NCI-H146 (cell line): ENCODE data around the gene ABI3BP.

Source experiments
- DNase-seq: peaks from one replicate; lab custom pipeline; 2025; lab: John Stamatoyannopoulos, UW

Gene ABI3BP

GRCh38 chr3:100891033-100891432 is 102.2 kb downstream of the ABI3BP start:
- no peak for DNase-seq

- DNase-seq: no peak
These were observed 104.3 kb downstream of the ABI3BP start for GRCh38 chr3:100888881-100889280.

GRCh38 chr3:100882571-100882984 is 110.6 kb downstream of the ABI3BP start:
- DNase-seq: no peak

GRCh38 chr3:100880845-100881244 is 112.4 kb downstream of the ABI3BP start:
- no peak for DNase-seq

GRCh38 chr3:100880072-100880471 is 113.1 kb downstream of the ABI3BP start:
- no peak for DNase-seq

GRCh38 chr3:100879195-100879810 is 113.9 kb downstream of the ABI3BP start:
- no peak for DNase-seq

- DNase-seq: no peak
These were observed 115.9 kb downstream of the ABI3BP start for GRCh38 chr3:100877286-100877685.

GRCh38 chr3:100875239-100875638 is 118.0 kb downstream of the ABI3BP start:
- no peak for DNase-seq

GRCh38 chr3:100873611-100874010 is 119.6 kb downstream of the ABI3BP start:
- DNase-seq: no peak

GRCh38 chr3:100871306-100871705 is 121.9 kb downstream of the ABI3BP start:
- DNase-seq: no peak

- DNase-seq: no peak
These were observed 123.4 kb downstream of the ABI3BP start for GRCh38 chr3:100869787-100870186.

- DNase-seq: no peak
These were observed 124.3 kb downstream of the ABI3BP start for GRCh38 chr3:100868894-100869293.

- DNase-seq: no peak
These were observed 125.1 kb downstream of the ABI3BP start for GRCh38 chr3:100868096-100868495.

GRCh38 chr3:100865442-100865841 is 127.8 kb downstream of the ABI3BP start:
- no peak for DNase-seq

GRCh38 chr3:100864471-100865250 is 128.6 kb downstream of the ABI3BP start:
- DNase-seq: no peak

- DNase-seq: no peak
These were observed 135.4 kb downstream of the ABI3BP start for GRCh38 chr3:100857863-100858262.

GRCh38 chr3:100856821-100857220 is 136.4 kb downstream of the ABI3BP start:
- DNase-seq: no peak

GRCh38 chr3:100852840-100853239 is 140.4 kb downstream of the ABI3BP start:
- DNase-seq: no peak

- DNase-seq: no peak
These were observed 142.5 kb downstream of the ABI3BP start for GRCh38 chr3:100850701-100851100.

- DNase-seq: no peak
These were observed 143.1 kb downstream of the ABI3BP start for GRCh38 chr3:100850156-100850555.

GRCh38 chr3:100844063-100844936 is 148.9 kb downstream of the ABI3BP start:
- DNase-seq: no peak

- no peak for DNase-seq
These were observed 155.1 kb downstream of the ABI3BP start for GRCh38 chr3:100838157-100838556.

GRCh38 chr3:100836661-100837060 is 156.6 kb downstream of the ABI3BP start:
- DNase-seq: no peak
